ENCODE data around the gene EID2. TPM values are rescaled to one million over a fixed set of nuclear protein-coding genes. Genes with fewer than 3 reads are reported as not detected.

The EID2 gene
- total and polyA plus RNA-seq, 2 of the 13 experiments (the other 11 are each of a cell fraction or from before 2014, with no cell fraction given): 3.7 to 14.1 TPM

GRCh38 chr19:39515551-39516191 lies 24.3 kb downstream of the EID2 start (continued):
- TF ChIP-seq ZNF121 (CRISPR knock-in tag; IDR thresholded peaks at IDR 0.05) (no peak), ZNF749 (CRISPR knock-in tag; IDR thresholded peaks at IDR 0.05; ENCODE audit: borderline replicate concordance) (no peak), RNF2 (conservative IDR thresholded peaks at IDR 0.05; ENCODE audit: low read depth) (no peak), SIX1 (CRISPR knock-in tag; IDR thresholded peaks at IDR 0.05; ENCODE audit: borderline replicate concordance) (no peak), AGO1 (IDR thresholded peaks at IDR 0.05; ENCODE audit: low read depth, low read length, poor library complexity, severe bottlenecking) (no peak), ZNF776 (CRISPR knock-in tag; IDR thresholded peaks at IDR 0.05) (no peak), ZNF232 (CRISPR knock-in tag; IDR thresholded peaks at IDR 0.05; ENCODE audit: borderline replicate concordance) (no peak), ISL2 (CRISPR knock-in tag; IDR thresholded peaks at IDR 0.05) (no peak), KMT2A (CRISPR knock-in tag; IDR thresholded peaks at IDR 0.05) (no peak), CENPBD1 (CRISPR knock-in tag; IDR thresholded peaks at IDR 0.05; ENCODE audit: borderline replicate concordance, low read depth) (no peak), ZFP36 (IDR thresholded peaks at IDR 0.05; ENCODE audit: borderline replicate concordance, low read depth, low read length, partially characterized antibody) (no peak), ZNF180 (CRISPR knock-in tag; IDR thresholded peaks at IDR 0.05; ENCODE audit: borderline replicate concordance, low read depth) (no peak), TCF12 (IDR thresholded peaks at IDR 0.05) (no peak), TCF12 (CRISPR knock-in tag; IDR thresholded peaks at IDR 0.05) (no peak), HDAC6 (IDR thresholded peaks at IDR 0.05; ENCODE audit: low read depth, low read length) (no peak), ZNF720 (CRISPR knock-in tag; IDR thresholded peaks at IDR 0.05) (no peak), ELF1 (CRISPR knock-in tag; IDR thresholded peaks at IDR 0.05) (no peak), KLF12 (CRISPR knock-in tag; IDR thresholded peaks at IDR 0.05; ENCODE audit: borderline replicate concordance) (no peak), MYC (CRISPR knock-in tag; IDR thresholded peaks at IDR 0.05; ENCODE audit: borderline replicate concordance) (0 out of 2 replicates have a peak, but pooled peaks have one; percentile 2), BCL3 (CRISPR knock-in tag; IDR thresholded peaks at IDR 0.05) (0 out of 2 replicates have a peak, but pooled peaks have one; percentile 16), SOX6 (IDR thresholded peaks at IDR 0.05) (no peak), SOX6 (CRISPR knock-in tag; IDR thresholded peaks at IDR 0.05) (0 out of 2 replicates have a peak, but pooled peaks have one; percentile 15), TOE1 (CRISPR knock-in tag; IDR thresholded peaks at IDR 0.05) (no peak)
- TF ChIP-seq, protein P1, sequence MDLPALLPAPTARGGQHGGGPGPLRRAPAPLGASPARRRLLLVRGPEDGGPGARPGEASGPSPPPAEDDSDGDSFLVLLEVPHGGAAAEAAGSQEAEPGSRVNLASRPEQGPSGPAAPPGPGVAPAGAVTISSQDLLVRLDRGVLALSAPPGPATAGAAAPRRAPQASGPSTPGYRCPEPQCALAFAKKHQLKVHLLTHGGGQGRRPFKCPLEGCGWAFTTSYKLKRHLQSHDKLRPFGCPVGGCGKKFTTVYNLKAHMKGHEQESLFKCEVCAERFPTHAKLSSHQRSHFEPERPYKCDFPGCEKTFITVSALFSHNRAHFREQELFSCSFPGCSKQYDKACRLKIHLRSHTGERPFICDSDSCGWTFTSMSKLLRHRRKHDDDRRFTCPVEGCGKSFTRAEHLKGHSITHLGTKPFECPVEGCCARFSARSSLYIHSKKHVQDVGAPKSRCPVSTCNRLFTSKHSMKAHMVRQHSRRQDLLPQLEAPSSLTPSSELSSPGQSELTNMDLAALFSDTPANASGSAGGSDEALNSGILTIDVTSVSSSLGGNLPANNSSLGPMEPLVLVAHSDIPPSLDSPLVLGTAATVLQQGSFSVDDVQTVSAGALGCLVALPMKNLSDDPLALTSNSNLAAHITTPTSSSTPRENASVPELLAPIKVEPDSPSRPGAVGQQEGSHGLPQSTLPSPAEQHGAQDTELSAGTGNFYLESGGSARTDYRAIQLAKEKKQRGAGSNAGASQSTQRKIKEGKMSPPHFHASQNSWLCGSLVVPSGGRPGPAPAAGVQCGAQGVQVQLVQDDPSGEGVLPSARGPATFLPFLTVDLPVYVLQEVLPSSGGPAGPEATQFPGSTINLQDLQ (CRISPR knock-in tag; IDR thresholded peaks at IDR 0.05): no peak
- TF ChIP-seq, protein P2, sequence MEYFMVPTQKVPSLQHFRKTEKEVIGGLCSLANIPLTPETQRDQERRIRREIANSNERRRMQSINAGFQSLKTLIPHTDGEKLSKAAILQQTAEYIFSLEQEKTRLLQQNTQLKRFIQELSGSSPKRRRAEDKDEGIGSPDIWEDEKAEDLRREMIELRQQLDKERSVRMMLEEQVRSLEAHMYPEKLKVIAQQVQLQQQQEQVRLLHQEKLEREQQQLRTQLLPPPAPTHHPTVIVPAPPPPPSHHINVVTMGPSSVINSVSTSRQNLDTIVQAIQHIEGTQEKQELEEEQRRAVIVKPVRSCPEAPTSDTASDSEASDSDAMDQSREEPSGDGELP (IDR thresholded peaks at IDR 0.05; ENCODE audit: borderline replicate concordance, low read depth): no peak
- TF ChIP-seq, protein P3, sequence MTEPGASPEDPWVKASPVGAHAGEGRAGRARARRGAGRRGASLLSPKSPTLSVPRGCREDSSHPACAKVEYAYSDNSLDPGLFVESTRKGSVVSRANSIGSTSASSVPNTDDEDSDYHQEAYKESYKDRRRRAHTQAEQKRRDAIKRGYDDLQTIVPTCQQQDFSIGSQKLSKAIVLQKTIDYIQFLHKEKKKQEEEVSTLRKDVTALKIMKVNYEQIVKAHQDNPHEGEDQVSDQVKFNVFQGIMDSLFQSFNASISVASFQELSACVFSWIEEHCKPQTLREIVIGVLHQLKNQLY (CRISPR knock-in tag; IDR thresholded peaks at IDR 0.05): no peak

Measured in HepG2 (cell line).